IPS DF 4.7 (cell line): Measurements from ENCODE around the gene MXRA7.
A peak's percentile ranks its signal among the peaks of the same experiment; 100 is the strongest.
"Not testable (repeated sequence)": the region's sequence is repeated elsewhere in the genome, so short reads cannot be mapped to it uniquely, and the experiment has no call there.

Source experiments
- DNase-seq: peaks from one replicate; pipeline ENCODE4 v3.0.0-alpha.2; 2013; ENCODE audit warnings: low spot score; ENCODE audit errors: extremely low read depth

The MXRA7 gene

DNA sequence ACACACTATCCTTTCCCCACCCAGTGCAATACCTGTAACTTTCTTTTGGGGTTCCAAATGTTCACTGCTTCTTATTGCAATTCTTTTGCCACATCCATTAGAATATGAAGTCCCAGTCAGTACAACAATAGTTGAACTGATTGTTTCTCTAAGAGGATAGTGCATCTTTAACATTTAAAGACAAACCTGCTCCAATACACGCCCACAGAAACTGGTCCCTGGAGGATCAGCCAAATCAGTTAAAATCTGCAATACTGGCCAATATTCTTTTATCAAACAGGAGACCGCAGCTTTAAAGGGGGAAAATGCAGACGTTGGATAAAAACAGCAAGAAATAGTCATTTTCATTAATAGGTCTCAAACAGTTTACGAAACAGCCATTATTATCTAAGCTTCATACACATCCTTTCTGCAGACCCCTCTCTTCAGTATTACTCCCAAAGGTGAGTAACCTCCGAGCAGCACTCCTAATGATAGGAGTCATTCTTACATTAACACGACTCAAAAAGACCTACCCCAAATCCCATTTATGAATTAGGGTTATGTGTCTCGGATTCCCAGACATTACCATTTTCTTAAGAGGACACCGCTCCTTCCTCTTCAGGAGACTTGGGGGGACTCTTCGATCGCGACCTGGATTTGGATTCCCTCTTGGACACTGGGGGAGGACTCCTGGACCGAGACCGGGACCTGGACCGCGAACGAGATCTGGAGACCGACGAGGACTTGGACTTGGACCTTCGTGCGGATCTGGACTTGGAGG, 25.0 kb upstream of the MXRA7 start:
- no peak for DNase-seq

GRCh38 chr17:76735006-76735405, 24.2 kb upstream of the MXRA7 start:
- DNase-seq, result no peak

DNA sequence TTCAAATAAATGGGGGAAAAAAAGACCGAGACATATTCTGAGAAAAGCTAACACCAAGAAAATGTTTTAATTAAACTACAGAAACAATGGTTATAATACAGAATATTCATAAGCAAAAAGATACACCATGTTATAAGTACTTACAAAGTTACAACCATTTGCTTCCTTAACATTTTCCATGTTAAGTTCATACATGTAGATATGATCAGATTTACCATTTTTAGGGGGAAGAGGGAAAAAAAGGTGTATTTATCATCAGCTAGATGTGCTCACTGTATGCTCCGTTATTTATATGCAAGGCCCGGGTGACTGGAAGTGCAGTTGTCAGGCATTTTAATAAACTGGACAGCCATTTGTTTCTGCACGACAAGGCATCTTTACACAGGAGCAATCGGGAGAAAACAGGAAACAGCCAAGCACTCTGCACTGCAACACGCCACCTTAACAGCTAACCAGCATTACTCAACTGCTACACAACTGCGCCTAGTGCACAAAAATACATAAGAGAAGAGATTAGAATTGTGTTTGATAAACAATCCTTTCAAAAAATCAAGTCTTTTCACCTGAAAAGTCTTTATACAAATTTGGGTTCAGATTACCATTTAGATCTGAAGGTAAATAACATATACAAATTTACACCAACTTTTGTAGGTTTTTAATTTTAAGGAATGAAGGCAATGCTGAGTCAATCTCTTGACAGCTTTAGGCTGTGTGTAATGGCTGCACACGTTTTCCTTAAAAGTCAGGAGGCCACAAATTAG, 23.5 kb upstream of the MXRA7 start:
- no peak for DNase-seq

DNA sequence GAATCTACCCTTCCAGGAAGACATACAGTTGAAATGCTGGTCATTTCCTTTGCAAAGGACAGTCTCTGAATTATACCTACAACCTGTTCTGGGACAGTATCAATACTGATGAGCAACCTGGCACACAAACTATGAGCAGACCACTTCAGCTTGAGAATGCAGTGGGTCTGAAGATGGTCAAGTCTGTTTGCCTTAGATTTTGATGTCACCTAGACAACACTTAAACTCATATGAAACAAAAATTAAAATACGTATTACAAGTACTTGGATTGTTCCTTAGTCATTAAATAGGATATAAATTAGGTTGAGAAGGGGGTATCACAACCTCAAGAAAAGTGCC, 22.8 kb upstream of the MXRA7 start:
- no peak for DNase-seq

DNA sequence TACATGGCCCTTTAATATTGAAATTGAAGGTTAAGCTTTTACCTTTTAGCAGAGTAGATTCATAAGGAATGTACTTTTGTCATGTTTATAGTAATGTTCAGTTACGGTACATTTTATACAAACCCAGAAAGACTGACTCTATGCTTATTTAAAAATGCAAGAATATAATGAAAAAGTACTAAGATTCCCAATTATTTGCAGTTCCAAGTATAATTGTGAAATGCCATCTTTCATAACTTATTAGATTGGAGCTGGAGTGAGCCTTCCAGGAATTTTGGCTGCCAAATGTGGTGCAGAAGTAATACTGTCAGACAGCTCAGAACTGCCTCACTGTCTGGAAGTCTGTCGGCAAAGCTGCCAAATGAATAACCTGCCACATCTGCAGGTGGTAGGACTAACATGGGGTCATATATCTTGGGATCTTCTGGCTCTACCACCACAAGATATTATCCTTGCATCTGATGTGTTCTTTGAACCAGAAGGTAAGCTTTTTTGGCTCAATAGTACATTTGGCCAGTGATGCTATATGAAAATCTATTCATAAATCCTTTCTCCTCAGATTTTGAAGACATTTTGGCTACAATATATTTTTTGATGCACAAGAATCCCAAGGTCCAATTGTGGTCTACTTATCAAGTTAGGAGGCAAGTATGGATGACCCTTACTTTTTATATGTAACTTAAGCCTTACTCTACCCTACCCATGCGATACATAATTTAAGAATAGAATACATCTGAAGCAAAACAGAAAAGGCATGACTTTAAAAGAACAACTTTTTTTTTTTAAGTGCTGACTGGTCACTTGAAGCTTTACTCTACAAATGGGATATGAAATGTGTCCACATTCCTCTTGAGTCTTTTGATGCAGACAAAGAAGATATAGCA, 22.2 kb upstream of the MXRA7 start:
- DNase-seq, result no peak

DNA sequence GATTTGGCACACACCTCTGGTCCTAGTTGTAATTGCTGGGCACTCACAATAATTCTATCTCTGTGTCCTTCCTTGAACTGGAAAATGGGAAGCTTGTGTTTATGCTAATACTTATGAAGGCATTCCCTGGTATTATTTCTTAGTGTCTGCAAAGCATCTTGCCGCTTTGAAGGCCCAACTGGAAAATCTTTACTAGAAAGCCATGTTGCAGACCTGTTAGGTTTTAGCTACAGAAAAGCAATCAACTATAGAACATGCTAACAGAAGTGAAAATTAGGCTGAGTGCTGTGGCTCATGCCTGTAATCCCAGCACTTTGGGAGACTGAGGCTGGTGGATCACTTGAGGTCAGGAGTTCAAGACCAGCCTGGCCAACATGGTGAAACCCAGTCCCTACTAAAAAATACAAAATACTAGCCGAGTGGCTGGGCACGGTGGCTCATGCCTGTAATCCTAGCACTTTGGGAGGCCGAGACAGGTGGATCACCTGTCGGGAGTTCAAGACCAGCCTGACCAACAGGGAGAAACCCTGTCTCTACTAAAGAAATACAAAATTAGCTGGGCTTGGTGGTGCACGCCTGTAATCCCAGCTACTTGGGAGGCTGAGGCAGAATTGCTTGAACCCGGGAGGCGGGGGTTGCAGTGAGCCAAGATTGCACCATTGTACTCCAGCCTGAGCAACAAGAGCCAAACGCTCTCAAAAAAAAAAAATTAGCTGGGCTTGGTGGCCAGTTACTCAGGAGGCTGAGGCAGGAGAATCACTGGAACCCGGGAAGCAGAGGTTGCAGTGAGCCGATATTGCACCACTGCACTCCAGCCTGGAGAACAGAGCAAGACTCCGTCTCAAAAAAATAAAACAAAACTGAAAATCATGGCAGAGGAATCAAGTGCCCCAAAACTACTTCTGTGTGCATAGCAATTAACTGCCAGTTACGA, 21.3 kb upstream of the MXRA7 start:
- DNase-seq, result not testable (repeated sequence)

GRCh38 chr17:76727745-76728456, 17.1 kb upstream of the MXRA7 start:
- DNase-seq, result no peak

DNA sequence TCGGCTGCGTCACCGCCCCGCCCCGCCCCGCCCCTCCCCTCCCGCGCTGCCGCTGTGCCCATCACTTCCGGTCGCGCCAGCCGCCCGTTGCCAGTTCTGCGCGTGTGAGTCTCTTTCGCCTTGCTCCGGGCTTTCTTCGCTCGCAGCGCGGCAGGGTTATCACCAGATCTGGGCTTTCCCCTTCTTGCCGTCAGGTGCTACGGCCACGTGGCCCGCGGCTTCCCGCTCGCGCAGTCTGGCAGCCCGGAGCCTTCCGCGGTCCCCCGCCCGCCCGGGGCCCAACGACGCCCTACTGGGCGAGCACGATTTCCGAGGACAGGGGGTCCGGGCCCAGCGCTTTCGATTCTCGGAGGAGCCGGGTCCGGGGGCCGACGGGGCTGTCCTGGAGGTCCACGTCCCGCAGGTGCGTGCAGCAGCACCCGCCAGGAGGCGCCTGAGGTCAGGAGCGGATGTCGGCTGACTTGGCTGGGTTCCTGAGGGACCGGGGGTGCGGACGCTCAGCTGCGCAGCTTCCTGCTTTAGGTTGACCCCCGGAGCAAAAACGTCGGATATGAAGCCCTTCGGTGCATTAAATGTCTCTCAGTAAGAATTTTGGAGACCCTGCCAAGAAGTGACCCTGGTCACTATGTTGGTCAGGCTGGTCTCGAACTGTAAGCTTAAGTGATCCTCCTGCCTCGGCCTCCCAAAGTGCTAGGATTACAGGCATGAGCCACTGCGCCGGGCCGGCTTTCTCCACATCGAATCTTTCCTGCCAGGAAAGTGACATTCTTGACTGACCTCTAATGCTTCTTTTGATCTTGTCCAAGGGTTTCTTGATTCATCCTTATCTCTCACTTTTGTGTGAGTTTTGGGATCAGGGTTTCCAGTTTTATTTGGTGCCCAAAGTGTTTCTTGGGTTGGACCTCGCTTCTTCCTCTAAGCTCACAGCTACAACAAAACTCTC, 16.3 kb upstream of the MXRA7 start, which contains the start of gene METTL23:
METTL23 (plus strand) TSS at position 64 of the 943 bp plus-strand sequence. CDS start 2,872 bp downstream, outside the sequence.
- no peak for DNase-seq

- peak; percentile 80 for DNase-seq
These were observed 15.5 kb upstream of the MXRA7 start, which contains the start of gene JMJD6 for GRCh38 chr17:76726231-76726775. JMJD6 (minus strand) TSS chr17:76726606; CDS start chr17:76726475, 131 bp downstream.

- no peak for DNase-seq
These were observed 14.9 kb upstream of the MXRA7 start for GRCh38 chr17:76725580-76726230.

DNA sequence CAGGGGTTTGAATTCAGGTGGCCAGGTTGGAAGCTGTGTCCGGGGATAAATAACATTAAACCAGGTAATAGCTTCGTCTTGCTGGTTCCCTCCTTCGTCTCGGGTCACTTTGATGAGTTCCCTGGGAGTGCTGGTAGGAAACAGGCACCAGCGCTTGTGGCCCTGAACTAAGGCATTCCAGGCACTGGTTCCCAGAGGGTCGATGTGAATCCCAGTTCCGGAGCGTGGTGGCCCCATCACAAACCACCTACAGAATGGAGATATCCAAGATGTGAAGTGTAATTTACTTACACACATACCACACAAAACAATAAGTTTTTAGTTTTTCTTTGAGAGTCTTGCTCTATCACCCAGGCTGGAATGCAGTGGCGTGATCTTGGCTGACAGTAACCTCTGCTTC, 13.0 kb upstream of the MXRA7 start:
- DNase-seq, result no peak

- not testable (repeated sequence) for DNase-seq
These were observed 12.2 kb upstream of the MXRA7 start for GRCh38 chr17:76722977-76723376.

DNA sequence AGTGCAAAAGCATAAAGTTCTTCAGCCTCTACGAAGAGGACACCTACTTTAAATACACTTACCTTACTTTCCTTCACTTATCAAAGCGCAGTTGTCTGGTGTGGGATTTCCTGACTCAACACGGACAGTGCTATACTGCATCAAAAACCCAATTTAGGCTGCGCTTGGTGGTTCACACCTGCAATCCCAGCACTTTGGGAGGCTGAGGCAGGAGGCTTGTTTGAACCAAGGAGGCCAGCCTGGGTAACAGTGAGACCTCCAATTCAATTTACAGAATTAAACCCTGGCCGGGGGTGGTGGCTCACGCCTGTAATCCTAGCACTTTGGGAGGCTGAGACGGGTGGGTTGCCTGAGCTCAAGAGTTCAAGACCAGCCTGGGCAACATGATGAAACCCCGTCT, 11.5 kb upstream of the MXRA7 start:
- no peak for DNase-seq

DNA sequence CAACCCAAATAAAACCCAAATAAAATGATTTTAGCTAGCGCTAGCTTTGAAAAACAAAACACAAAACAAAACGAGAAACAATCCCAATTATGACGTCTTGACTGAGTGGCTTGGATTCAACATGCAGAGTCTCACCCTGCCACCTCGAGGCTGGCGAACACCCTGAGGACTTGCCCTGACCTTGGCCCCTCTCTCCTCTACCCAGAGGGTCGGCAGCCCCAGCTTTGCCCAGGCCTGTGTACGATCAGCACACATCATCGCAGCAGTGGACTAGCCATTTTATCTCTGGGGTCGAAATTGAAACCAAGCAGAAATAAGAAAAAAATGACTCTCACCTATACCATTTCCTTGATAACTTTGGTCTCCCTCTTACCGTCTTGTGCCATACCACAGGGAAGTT, 10.7 kb upstream of the MXRA7 start:
- no peak for DNase-seq

GRCh38 chr17:76720941-76721340, 10.2 kb upstream of the MXRA7 start:
- DNase-seq, result no peak

- DNase-seq, result no peak
These were observed 9.4 kb upstream of the MXRA7 start for GRCh38 chr17:76720211-76720610.

- DNase-seq, result no peak
These were observed 7.8 kb upstream of the MXRA7 start for GRCh38 chr17:76718516-76718915.

- DNase-seq, result no peak
These were observed 6.1 kb upstream of the MXRA7 start for GRCh38 chr17:76716839-76717215.
